ENCODE data around the gene MYOC.
A peak's percentile ranks its signal among the peaks of the same experiment; 100 is the strongest.
"Not testable (repeated sequence)": the region's sequence is repeated elsewhere in the genome, so short reads cannot be mapped to it uniquely, and the experiment has no call there.

The MYOC gene

DNA sequence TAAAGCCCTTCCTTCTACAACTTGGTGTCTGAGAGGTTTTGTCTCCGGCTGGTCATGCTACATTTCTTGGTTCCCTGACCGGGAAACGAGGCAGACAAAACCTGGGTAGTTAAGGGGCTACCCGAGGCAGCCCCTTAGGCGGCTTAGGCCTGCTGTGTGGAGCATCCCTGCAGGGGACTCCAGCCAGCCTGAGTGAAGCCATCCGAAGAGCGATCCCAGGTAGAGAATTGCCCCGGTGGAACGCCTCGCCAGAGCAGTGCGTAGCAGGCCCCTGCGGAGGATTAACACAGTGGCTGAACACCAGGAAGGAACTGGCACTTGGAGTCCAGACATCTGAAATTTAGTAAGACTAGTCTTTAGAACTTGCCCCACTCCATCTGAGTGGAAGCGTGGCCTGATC, 51.6 kb downstream of the MYOC start:
- no peak for DNase-seq

GRCh38 chr1:171600310-171600709, 52.2 kb downstream of the MYOC start:
- not testable (repeated sequence) for DNase-seq

GRCh38 chr1:171597203-171597602, 55.3 kb downstream of the MYOC start:
- no peak for DNase-seq

DNA sequence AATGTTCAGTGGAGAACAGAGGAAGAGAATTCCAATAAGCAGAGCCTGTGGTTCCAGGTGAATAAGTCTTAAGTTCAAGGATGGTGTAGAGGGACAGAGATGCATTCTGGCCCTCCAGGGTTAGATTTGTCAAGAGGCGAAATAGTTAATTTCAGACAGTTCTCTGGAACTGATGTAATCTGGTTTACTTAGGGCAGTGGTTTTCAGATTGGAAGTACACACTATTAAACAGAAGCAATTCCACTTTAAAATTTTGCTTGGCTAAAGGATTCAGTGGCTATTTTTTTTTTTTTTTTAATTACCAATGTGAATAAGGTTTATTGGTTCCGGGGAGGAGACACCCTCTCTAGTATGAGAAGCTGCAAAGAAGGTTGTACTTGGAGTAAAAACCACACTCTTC, 55.8 kb downstream of the MYOC start:
- no peak for DNase-seq

- no peak for DNase-seq
These were observed 56.4 kb downstream of the MYOC start for GRCh38 chr1:171596119-171596518.

DNA sequence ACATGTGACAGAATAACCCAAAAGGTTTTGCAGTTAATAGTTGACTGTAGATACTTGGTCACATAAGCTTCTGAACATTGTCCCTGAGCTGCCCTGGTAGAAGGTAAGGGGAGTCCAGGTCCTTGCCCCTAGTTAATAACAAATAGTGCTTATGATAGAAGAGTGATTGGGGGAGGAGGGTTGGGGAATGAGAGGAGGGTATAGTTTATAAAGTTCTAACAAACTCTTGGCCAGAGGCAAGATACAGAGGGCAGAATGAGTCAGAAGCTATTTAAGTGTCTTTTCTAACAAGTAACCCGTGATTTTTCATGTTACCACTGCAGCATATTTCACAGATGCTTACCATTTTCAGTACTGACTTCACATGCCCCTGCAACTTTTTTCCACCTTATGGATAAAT, 57.2 kb downstream of the MYOC start:
- DNase-seq, result no peak

- DNase-seq, result no peak
These were observed 62.5 kb downstream of the MYOC start for GRCh38 chr1:171590022-171590421.

DNA sequence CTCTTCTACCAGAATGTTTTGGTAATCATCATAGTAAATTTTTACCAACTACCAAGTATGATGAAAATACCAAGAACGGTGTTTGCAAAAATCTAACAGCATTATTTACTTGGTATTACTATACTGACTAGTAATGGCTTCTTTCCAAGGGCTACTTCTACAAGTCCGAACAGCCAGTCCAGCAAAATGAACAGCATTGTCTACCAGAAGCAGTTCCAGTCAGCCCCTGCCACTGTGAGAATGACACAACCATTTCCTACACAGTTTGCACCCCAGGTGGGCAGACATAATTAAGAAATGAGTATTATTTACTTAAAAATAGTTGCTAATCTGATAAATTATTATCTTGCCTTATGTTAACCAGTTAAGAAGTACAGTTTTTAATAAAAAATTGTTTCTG, 64.3 kb downstream of the MYOC start:
- no peak for DNase-seq

DNA sequence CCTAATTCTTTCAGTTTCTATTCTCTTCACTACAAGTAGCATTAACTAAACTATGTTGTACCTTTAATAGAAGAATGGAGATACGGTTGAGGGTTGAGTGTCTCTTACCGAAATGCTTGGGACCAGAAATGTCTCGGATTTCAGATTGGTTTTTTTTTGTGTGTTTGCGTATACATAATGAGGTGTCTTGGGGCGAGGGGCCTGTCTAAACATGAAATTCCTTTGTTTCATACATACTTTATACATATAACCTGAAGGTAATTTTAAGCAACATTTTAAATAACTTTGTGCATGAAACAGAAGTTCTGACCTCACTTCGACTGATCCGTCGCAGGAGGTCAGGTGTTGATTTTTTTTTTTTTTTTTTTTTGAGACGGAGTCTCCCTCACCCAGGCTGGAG, 66.8 kb downstream of the MYOC start:
- peak; percentile 6 for DNase-seq

Measured in NCI-H146 (cell line).